ENCODE results near the gene AMDHD2.
"Not testable (repeated sequence)": the region's sequence is repeated elsewhere in the genome, so short reads cannot be mapped to it uniquely, and the experiment has no call there.

AMDHD2 gene

GRCh38 chr16:2518823-2519710, 1.1 kb upstream of the AMDHD2 start:
- peak in 1 of 6 experiments; percentile 21 for DNase-seq

- DNase-seq, result no peak
Measured at GRCh38 chr16:2519711-2520080, 475 bp upstream of the AMDHD2 start.

DNA sequence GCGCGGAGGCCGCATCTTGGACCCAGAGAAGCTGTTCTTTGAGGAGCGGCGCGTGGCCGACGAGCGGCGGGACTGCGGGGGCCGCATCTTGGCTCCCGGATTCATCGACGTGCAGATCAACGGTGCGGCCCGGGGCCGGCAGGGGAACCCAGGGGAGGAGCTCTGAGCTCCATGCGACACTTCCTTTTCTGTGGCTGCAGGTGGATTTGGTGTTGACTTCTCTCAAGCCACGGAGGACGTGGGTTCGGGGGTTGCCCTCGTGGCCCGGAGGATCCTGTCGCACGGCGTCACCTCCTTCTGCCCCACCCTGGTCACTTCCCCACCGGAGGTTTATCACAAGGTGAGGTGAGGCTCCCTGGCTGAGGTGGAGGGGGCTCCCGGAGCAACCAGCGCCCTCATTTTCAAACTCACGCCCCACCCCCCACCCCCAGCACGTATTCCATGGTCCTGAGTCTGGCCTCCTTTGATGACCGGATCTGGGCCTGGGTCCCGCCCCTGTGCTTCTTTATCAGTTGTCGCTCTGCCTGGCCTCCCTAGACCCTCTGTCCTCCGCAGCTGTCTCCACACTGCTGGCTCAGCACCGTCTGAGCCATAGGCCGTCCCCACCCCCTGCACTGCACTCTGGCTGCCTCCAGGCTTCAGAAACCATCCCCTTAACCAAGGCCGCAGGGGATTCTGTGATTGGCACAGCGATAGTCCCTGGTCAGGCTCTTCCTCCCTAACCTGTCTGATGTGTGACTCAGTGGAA, 787 bp downstream of the AMDHD2 start:
- DNase-seq, result peak; percentile 53 to 85 (median 72)

- DNase-seq, result no peak
Measured at GRCh38 chr16:2523801-2524231, 3.6 kb downstream of the AMDHD2 start.

GRCh38 chr16:2524339-2524938, 4.3 kb downstream of the AMDHD2 start:
- no peak for DNase-seq

DNA sequence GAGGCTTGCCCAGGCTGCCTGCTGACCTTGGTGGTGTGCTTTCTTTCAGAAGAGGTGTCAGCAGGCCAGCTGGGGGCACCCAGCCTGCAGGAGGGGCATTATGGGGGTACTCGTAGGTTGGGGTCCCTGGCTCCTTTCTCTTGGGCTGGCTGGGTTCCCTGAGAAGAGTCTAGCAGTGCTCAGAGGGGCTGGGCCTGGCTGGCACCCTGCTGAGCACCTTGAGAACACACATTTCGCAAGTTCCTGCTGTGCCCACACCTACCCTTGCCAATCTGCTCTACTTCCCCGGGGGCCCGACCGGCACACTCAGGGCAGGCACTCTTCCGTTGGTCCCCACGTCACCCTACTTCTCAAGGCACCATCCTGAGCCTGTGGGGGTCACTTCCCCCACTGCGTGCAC, 6.0 kb downstream of the AMDHD2 start:
- no peak for DNase-seq

GRCh38 chr16:2527071-2527783, 7.1 kb downstream of the AMDHD2 start:
- DNase-seq, result no peak

- DNase-seq, result no peak
Measured at GRCh38 chr16:2527784-2528100, 7.6 kb downstream of the AMDHD2 start.

DNA sequence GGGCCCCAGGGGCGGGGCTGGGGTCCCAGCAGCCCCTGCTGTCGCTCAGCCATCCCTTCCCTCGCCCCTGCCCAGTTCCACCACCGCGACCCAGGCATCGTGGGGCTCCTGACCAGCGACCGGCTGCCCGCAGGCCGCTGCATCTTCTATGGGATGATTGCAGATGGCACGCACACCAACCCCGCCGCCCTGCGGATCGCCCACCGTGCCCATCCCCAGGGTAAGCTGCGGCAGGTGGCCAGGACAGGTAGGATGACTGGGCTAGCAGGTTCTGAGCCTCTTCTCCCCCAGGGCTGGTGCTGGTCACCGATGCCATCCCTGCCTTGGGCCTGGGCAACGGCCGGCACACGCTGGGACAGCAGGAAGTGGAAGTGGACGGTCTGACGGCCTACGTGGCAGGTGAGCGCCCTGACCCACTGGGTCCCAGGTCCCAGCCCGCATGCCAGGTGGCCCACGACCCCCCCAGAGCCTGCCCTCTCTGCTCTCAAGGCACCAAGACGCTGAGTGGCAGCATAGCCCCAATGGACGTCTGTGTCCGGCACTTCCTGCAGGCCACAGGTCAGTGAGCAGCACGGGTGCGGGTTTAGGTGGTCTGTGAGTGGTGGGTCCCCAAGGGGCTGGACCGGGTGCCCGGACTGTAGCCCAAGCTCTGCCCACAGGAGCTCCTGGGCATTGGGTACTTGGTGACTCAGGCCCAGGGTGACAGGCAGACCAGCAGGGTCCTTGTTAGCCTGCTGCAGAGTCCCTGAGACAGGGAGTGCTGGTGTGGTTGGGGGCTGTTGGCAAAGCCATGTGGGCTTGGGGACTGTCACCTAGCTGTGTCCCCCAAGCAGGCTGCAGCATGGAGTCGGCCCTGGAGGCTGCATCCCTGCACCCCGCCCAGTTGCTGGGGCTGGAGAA, 8.2 kb downstream of the AMDHD2 start:
- no peak for DNase-seq

GRCh38 chr16:2529061-2529931, 9.1 kb downstream of the AMDHD2 start:
- DNase-seq, result no peak

DNA sequence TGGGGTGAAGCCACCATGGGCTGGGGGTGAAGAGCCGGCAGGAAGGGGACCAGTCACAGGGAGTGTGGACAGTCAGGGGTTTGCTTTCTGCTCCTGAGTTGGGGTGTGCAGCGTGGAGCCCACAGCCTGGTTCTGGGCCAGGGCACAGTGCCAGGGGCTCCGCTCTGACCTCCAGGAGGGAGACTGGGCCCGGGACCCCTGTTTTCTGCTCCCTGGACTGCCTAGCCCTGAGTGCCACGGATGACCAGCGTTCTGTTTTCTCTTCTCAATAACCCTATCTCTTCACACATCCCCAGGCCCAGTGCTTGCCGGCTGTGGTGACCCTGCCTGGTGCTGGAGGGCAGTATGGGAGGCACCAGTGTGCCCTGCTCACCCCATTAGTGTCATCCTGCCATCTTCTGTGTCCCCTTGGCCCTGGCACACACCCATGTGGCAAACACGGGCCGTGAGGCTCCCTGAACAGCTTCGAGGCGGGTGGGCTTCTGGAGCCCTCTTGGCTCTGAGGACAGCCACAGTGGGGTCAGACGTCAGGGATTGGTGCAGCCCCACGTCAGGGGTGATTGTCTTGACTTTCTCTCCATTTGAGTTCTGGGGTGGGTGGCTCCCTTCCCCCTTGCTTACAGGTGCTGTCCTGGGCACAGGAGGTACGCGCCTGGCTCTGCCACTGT, 9.9 kb downstream of the AMDHD2 start:
- no peak for DNase-seq

DNA sequence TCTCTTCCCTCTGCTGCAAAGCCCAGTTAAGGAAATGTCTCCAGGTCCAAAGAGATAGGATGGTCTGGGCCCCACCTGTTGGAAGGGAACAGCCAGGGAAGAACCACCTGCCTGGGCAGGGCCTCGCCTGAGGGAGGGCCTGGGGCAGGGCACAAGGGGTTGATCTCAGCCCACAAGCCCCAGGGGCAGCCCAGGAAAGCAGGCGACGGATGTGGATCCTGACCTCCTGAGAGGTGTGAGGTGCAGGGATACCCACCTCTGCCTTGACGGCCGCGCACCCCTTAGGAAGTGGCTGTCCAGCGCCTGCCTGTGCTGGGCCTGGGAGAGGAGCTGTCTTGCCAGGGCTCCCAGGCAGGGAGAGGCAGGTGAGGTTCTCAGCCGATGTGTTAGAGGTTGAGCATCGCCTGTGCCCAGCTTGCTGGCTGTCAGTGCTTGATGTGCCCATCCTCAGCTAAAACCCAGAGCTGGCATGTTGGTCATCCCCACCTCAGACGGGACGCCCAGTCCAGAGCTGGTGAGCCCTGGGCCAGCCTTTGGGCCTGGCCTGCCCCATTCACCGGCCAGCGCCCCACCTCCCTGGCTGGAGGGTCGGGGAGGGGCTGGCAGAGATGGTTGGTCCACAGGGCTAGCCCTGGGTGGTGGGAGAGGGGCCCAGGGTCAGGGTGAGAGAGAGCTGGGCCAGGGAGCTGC, 10.6 kb downstream of the AMDHD2 start:
- DNase-seq, result no peak

DNA sequence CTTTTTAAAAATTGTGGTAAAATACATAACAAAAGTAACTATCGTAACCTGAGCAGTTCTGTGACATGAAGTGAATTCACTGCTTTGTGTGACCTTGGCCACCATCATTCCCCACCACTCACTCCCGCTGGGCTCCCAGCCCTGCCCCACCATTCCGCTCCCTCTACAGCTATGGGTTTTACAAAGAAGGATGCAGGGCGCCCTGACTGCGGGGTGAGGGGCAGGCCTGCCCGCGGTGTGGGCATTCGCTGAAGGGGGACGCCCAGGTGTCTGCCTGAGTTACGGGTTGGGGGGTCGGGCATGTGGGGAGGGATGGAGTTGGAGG, 11.2 kb downstream of the AMDHD2 start, which contains the start of gene CEMP1:
TSS of gene CEMP1 (minus strand) at position 38 of the 325 bp plus-strand sequence. CDS start 335 bp downstream, outside the sequence.
- no peak for DNase-seq

- peak; percentile 91 to 97 (median 93) for DNase-seq
Measured at GRCh38 chr16:2531696-2532493, 11.7 kb downstream of the AMDHD2 start.

GRCh38 chr16:2532494-2533141, 12.4 kb downstream of the AMDHD2 start:
- DNase-seq, result peak; percentile 52 to 86 (median 72)

- DNase-seq, result not testable (repeated sequence)
Measured at GRCh38 chr16:2533142-2533755, 13.1 kb downstream of the AMDHD2 start.

GRCh38 chr16:2533912-2534311, 13.7 kb downstream of the AMDHD2 start:
- no peak for DNase-seq

DNA sequence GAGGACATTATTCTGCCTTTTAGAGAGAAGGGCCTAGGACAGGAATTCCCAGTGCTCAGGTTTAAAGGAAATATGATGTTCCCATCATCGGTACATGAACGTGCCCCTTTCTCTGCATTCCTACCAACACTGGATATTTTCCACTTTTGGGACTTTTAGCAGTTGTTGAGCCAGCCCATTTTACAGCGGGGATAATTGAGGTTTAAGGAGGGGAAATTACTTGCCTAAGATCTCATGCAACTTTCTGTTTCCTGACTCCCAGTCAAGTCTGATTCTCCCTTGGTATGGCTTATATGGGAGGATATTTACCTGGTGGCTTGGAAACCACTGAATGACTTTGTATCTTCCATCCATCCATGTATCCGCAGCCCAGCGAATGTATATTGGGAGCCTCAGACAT, 14.2 kb downstream of the AMDHD2 start:
- DNase-seq, result not testable (repeated sequence)
